ENCODE data around the gene GPR137. TPM values are rescaled to one million over a fixed set of nuclear protein-coding genes. Genes with fewer than 3 reads are reported as not detected.

GPR137 gene
- polyA plus RNA-seq, 4 donors, result 16.5 to 27.9 (median 18.9) TPM

DNA sequence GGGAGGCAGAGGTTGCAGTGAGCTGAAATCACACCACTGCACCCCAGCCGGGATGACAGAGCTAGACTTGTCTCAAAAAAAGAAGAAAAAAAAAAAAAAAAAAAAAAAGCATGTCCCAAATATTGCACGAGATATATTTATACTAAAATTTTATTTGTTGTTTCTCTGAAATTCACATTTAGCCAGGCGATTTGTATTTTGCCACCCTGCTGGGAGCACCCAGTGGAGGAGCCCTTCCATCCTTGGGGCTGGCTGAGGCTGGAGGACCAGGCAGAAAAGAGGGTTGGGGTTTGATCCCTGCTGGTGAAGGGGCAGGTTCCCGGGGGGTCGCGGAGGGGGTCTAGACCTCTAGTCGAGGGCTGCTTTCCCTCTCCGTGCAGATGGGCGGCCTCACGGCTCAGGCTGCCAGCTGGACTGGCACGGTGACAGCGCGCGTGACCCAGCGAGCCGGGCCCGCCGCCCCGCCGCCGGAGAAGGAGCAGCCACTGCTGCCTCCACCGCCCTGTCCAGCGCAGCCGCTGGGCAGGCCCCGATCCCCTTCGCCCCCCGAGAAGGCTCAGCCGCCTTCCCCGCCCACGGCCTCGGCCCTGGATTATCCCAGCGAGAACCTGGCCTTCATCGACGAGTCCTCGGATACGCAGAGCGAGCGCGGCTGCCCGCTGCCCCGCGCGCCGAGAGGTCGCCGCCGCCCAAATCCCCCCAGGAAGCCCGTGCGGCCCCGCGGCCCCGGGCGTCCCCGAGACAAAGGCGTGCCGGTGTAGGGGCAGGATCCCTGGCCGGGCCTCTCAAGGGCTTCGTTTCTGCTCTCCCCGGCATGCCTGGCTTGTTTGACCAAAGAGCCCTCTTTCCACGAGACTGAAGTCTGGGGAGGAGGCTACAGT is 13.6 kb downstream of the GPR137 start:
- H3K4me1 ChIP-seq (ENCODE audit: control insufficient read depth in 3 of 3, insufficient read depth in 2 of 3, low read depth in 1 of 3, low read length in 2 of 3), result peaks cover 0 to 21% (median 5%) of the 10 kb centered on the region in 3 donors
- 2 to 4% (median 2%) methylated on average over 43 to 60 of the region's 60 CpGs for WGBS, 3 donors
- H3K27ac ChIP-seq (ENCODE audit: low read depth in 1 of 3, low read length in 2 of 3), result no peak overlapping the region
- peak in 1 of 2 donors; percentile 56 for DNase-seq
- no peaks in the 10 kb centered on the region for H3K36me3 ChIP-seq (ENCODE audit: control insufficient read depth in 3 of 3, insufficient read depth in 2 of 3, low read depth in 1 of 3, low read length in 3 of 3)
- H3K9me3 ChIP-seq (ENCODE audit: control insufficient read depth in 2 of 2, insufficient read depth in 1 of 2, low read depth in 1 of 2, low read length in 1 of 2), result no peaks in the 10 kb centered on the region
- H3K27me3 ChIP-seq (ENCODE audit: control insufficient read depth in 3 of 3, insufficient read depth in 3 of 3, low read length in 3 of 3), result peaks cover 8 to 79% (median 36%) of the 10 kb centered on the region in 3 donors
- no peak for FAIRE-seq
- H3K4me3 ChIP-seq (ENCODE audit: low read depth in 1 of 3, low read length in 3 of 3), result peak overlapping the region in 1 of 3 donors; percentile 47

- Histone ChIP-seq H3K4me1 (ENCODE audit: control insufficient read depth in 3 of 3, insufficient read depth in 2 of 3, low read depth in 1 of 3, low read length in 2 of 3) (peaks cover 0 to 27% (median 5%) of the 10 kb centered on the region in 3 donors), H3K27ac (ENCODE audit: low read depth in 1 of 3, low read length in 2 of 3) (no peak within 1 kb of the TSS), H3K27me3 (ENCODE audit: control insufficient read depth in 3 of 3, insufficient read depth in 3 of 3, low read length in 3 of 3) (peaks cover 8 to 71% (median 31%) of the 10 kb centered on the region in 3 donors), H3K9me3 (ENCODE audit: control insufficient read depth in 2 of 2, insufficient read depth in 1 of 2, low read depth in 1 of 2, low read length in 1 of 2) (no peaks in the 10 kb centered on the region), H3K4me3 (ENCODE audit: low read depth in 1 of 3, low read length in 3 of 3) (peak within 1 kb of the TSS in 2 of 3 donors; percentile 0 to 47), H3K36me3 (ENCODE audit: control insufficient read depth in 3 of 3, insufficient read depth in 2 of 3, low read depth in 1 of 3, low read length in 3 of 3) (no peaks in the 10 kb centered on the region)
- 2 to 7% (median 4%) methylated on average over 45 to 54 of the region's 54 CpGs for WGBS, 3 donors
- DNase-seq, result peak; percentile 36 to 42
- no peak for FAIRE-seq
Measured at GRCh38 chr11:64299847-64300648, 14.4 kb downstream of the GPR137 start, which contains the start of gene CATSPERZ. Gene CATSPERZ (plus strand): TSS chr11:64300358. CDS start chr11:64300411, 53 bp downstream.

- H3K4me3 ChIP-seq (ENCODE audit: low read depth in 1 of 3, low read length in 3 of 3), result no peak overlapping the region
- no peak for DNase-seq
Measured at GRCh38 chr11:64303109-64304031, 17.7 kb downstream of the GPR137 start.

GRCh38 chr11:64304032-64304315 is 18.3 kb downstream of the GPR137 start:
- FAIRE-seq (no peak), DNase-seq (no peak)
- peaks cover 0 to 22% (median 0%) of the 10 kb centered on the region in 3 donors for H3K36me3 ChIP-seq (ENCODE audit: control insufficient read depth in 3 of 3, insufficient read depth in 2 of 3, low read depth in 1 of 3, low read length in 3 of 3)
- peaks cover 3 to 32% (median 7%) of the 10 kb centered on the region in 3 donors for H3K27me3 ChIP-seq (ENCODE audit: control insufficient read depth in 3 of 3, insufficient read depth in 3 of 3, low read length in 3 of 3)
- peak overlapping the region; percentile 95 to 98 (median 98) for H3K27ac ChIP-seq (ENCODE audit: low read depth in 1 of 3, low read length in 2 of 3)
- H3K4me3 ChIP-seq (ENCODE audit: low read depth in 1 of 3, low read length in 3 of 3), result peak overlapping the region in 2 of 3 donors; percentile 49 to 79
- no peaks in the 10 kb centered on the region for H3K9me3 ChIP-seq (ENCODE audit: control insufficient read depth in 2 of 2, insufficient read depth in 1 of 2, low read depth in 1 of 2, low read length in 1 of 2)
- H3K4me1 ChIP-seq (ENCODE audit: control insufficient read depth in 3 of 3, insufficient read depth in 2 of 3, low read depth in 1 of 3, low read length in 2 of 3), result peaks cover 0 to 42% (median 5%) of the 10 kb centered on the region in 3 donors
- 38 to 48% (median 39%) methylated on average over 4 to 5 of the region's 5 CpGs for WGBS, 3 donors

More at GRCh38 chr11:64303109-64304031, 17.7 kb downstream of the GPR137 start:
- 77 to 86% (median 81%) methylated on average over 12 to 13 of the region's 13 CpGs for WGBS, 3 donors
- Histone ChIP-seq H3K36me3 (ENCODE audit: control insufficient read depth in 3 of 3, insufficient read depth in 2 of 3, low read depth in 1 of 3, low read length in 3 of 3) (peaks cover 0 to 20% (median 0%) of the 10 kb centered on the region in 3 donors), H3K9me3 (ENCODE audit: control insufficient read depth in 2 of 2, insufficient read depth in 1 of 2, low read depth in 1 of 2, low read length in 1 of 2) (no peaks in the 10 kb centered on the region), H3K4me1 (ENCODE audit: control insufficient read depth in 3 of 3, insufficient read depth in 2 of 3, low read depth in 1 of 3, low read length in 2 of 3) (peaks cover 0 to 42% (median 5%) of the 10 kb centered on the region in 3 donors), H3K27ac (ENCODE audit: low read depth in 1 of 3, low read length in 2 of 3) (peak overlapping the region in 2 of 3 donors; percentile 98), H3K27me3 (ENCODE audit: control insufficient read depth in 3 of 3, insufficient read depth in 3 of 3, low read length in 3 of 3) (peaks cover 3 to 38% (median 8%) of the 10 kb centered on the region in 3 donors)
- FAIRE-seq, result no peak

DNA sequence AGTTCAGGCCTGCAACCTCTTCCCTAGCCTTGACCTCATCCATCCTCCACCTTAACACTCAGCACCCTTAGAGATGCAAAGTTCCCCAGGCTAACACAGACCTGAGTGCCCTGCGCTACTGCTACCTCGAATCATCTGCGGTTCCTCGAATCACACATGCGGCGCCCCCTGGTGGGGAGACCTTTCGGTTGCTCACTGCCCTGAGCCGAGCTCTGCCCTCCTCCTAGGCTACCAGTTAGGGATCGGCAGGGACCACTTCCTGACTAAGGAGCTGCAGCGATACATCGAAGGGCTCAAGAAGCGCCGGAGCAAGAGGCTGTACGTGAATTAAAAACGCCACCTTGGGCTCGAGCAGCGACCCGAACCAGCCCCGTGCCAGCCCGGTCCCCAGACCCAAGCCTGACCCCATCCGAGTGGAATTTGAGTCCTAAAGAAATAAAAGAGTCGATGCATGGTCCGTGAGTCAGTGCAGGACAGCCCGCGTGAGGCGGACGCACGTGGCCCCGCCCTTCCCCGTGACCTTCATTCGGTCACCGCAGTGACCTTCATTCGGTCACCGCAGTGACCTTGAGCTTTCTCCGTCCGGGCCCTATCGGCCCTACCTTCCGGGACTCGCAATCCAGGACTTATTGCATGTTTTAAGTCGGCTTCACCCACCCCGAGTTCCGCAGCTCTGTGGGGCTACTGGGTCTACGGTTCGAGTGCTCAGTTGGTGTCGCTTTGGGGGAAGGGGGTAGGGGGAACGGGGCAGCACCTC is 18.8 kb downstream of the GPR137 start:
- Histone ChIP-seq H3K27me3 (ENCODE audit: control insufficient read depth in 3 of 3, insufficient read depth in 3 of 3, low read length in 3 of 3) (peaks cover under 1 to 27% (median 6%) of the 10 kb centered on the region in 3 donors), H3K4me3 (ENCODE audit: low read depth in 1 of 3, low read length in 3 of 3) (peak overlapping the region; percentile 49 to 79 (median 50)), H3K36me3 (ENCODE audit: control insufficient read depth in 3 of 3, insufficient read depth in 2 of 3, low read depth in 1 of 3, low read length in 3 of 3) (peaks cover 0 to 25% (median 0%) of the 10 kb centered on the region in 3 donors), H3K9me3 (ENCODE audit: control insufficient read depth in 2 of 2, insufficient read depth in 1 of 2, low read depth in 1 of 2, low read length in 1 of 2) (no peaks in the 10 kb centered on the region), H3K27ac (ENCODE audit: low read depth in 1 of 3, low read length in 2 of 3) (peak overlapping the region; percentile 95 to 98 (median 98)), H3K4me1 (ENCODE audit: control insufficient read depth in 3 of 3, insufficient read depth in 2 of 3, low read depth in 1 of 3, low read length in 2 of 3) (peaks cover 0 to 42% (median 5%) of the 10 kb centered on the region in 3 donors)
- WGBS, 3 donors, result 0 to 1% (median 1%) methylated on average over 45 to 46 of the region's 46 CpGs
- FAIRE-seq (no peak), DNase-seq (peak; percentile 93 to 95)

DNA sequence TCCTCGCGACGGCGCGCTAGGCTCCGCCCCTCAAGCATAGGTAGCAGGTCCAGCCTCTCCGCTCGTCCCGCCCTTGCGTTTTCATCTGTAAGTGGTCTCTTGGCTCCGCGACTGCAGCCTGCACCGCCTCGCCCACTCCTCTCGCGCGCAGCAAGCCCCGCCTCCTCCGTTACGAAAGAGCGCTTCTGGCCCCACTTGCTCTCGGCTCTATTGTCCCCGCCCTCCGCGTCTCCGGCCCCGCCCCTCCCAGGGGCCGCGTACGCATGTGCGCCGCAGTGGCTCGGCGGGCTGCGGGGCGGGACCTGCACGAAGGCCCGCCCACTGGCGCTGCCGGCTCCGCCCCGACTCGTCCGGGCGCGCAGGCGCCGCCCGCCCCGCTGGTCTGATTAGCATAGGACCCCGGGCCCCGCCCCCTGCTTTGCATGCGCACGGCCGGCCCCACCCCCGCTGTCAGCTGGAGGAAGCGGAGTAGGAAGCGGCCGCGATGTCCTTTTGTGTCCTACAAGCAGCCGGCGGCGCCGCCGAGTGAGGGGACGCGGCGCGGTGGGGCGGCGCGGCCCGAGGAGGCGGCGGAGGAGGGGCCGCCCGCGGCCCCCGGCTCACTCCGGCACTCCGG is 19.5 kb downstream of the GPR137 start, which contains the start of gene ESRRA:
TSS of gene ESRRA (plus strand) at position 450 of the 616 bp plus-strand sequence. CDS start 1,656 bp downstream, outside the sequence.
- FAIRE-seq, result no peak
- 0 to 2% (median 1%) methylated on average over 48 to 81 of the region's 81 CpGs for WGBS, 3 donors
- Histone ChIP-seq H3K36me3 (ENCODE audit: control insufficient read depth in 3 of 3, insufficient read depth in 2 of 3, low read depth in 1 of 3, low read length in 3 of 3) (peaks cover 0 to 25% (median 0%) of the 10 kb centered on the region in 3 donors), H3K4me1 (ENCODE audit: control insufficient read depth in 3 of 3, insufficient read depth in 2 of 3, low read depth in 1 of 3, low read length in 2 of 3) (peaks cover 0 to 35% (median 2%) of the 10 kb centered on the region in 3 donors), H3K27me3 (ENCODE audit: control insufficient read depth in 3 of 3, insufficient read depth in 3 of 3, low read length in 3 of 3) (peaks cover 0 to 20% (median 0%) of the 10 kb centered on the region in 3 donors), H3K9me3 (ENCODE audit: control insufficient read depth in 2 of 2, insufficient read depth in 1 of 2, low read depth in 1 of 2, low read length in 1 of 2) (no peaks in the 10 kb centered on the region), H3K4me3 (ENCODE audit: low read depth in 1 of 3, low read length in 3 of 3) (peak within 1 kb of the TSS; percentile 50 to 93 (median 79)), H3K27ac (ENCODE audit: low read depth in 1 of 3, low read length in 2 of 3) (peak within 1 kb of the TSS; percentile 97 to 98 (median 98))
- DNase-seq, result peak; percentile 99 to 100

Measured in small intestine (tissue), 7 donors.